ENCODE measurements around the gene ENG. TPM values are rescaled to one million over a fixed set of nuclear protein-coding genes. Genes with fewer than 3 reads are reported as not detected.

The ENG gene
- total and polyA plus RNA-seq, 10 donors = 29.2 to 334 (median 222) TPM

GRCh38 chr9:127816362-127816725 is 38.1 kb downstream of the ENG start:
- Histone ChIP-seq H3K9me3 (no peaks in the 10 kb centered on the region), H3K36me3 (peaks cover 0 to 100% (median 92%) of the 10 kb centered on the region in 6 donors), H3K4me1 (peaks cover 0 to 55% (median 27%) of the 10 kb centered on the region in 6 donors), H3K4me3 (no peak overlapping the region), H3K27ac (peak overlapping the region in 5 of 8 donors; percentile 14 to 53 (median 36)), H3K27me3 (replicated peaks in 1 of 7) (no peaks in the 10 kb centered on the region)
- TF ChIP-seq POLR2AphosphoS5 (IDR thresholded peaks at IDR 0.05) (no peak), POLR2A (IDR thresholded peaks at IDR 0.05) (no peak)
- intact Hi-C loops (cut with DNase I; ENCODE audit: low total_unique reads) = no loop called here
- WGBS, 5 donors = 66 to 85% (median 81%) methylated on average over 3 of the region's 3 CpGs
- DNase-seq = no peak

DNA sequence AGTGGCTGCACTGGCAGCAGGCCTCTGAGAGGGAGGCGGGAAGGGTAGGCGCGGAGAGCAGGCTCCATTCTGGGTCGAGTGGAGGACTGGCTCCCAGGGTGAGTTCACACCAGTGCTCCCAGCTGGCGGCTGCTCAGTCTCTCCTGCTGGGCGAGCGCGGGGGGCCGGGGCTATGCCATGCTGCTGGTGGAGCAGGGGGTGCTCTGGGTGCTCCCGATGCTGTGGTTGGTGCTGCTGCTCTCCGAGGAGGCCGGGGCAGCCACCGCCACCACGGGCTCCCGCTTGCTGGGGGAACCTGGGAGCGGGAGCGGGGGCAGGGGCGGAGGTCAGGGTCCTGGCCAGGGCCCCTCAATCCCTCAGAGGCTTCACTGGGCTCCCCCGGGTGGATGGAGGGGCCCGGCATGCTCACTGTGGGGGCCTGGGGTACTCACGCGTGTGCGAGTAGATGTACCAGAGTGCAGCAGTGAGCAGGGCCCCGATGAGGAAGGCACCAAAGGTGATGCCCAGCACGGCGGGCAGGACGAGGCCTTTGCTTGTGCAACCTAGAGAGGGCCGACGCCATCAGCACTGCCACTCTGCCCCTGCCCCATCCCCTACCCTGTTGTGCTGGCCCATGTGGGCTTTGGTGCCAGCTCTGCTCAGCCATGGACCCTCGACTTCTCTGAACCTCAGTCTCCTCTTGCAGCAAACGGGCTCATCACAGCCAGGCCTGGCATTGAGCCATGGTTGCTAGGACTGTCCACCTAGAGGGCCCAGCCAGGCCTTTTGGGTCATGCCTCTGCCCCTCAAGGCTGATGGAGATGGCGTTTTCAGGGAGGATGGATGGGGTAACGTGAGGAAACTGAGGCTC is 38.7 kb downstream of the ENG start:
- Histone ChIP-seq H3K4me1 (peaks cover 0 to 55% (median 27%) of the 10 kb centered on the region in 6 donors), H3K36me3 (peaks cover 0 to 100% (median 87%) of the 10 kb centered on the region in 6 donors), H3K27ac (peak overlapping the region in 4 of 8 donors; percentile 14 to 53 (median 34)), H3K4me3 (no peak overlapping the region), H3K27me3 (replicated peaks in 1 of 7) (no peaks in the 10 kb centered on the region), H3K9me3 (no peaks in the 10 kb centered on the region)
- WGBS, 5 donors = 83 to 93% (median 88%) methylated on average over 18 to 33 of the region's 33 CpGs
- DNase-seq = no peak
- intact Hi-C loops (cut with DNase I; ENCODE audit: low total_unique reads) = no loop called here
- TF ChIP-seq POLR2AphosphoS5 (IDR thresholded peaks at IDR 0.05) (peak in 2 of 3 donors; percentile 30 to 69), POLR2A (IDR thresholded peaks at IDR 0.05) (no peak)

GRCh38 chr9:127814619-127815511 is 39.6 kb downstream of the ENG start:
- Histone ChIP-seq H3K4me3 (no peak overlapping the region), H3K9me3 (no peaks in the 10 kb centered on the region), H3K27ac (peak overlapping the region in 5 of 8 donors; percentile 15 to 53 (median 22)), H3K4me1 (peaks cover 0 to 61% (median 28%) of the 10 kb centered on the region in 6 donors), H3K36me3 (peaks cover 0 to 100% (median 86%) of the 10 kb centered on the region in 6 donors), H3K27me3 (replicated peaks in 1 of 7) (no peaks in the 10 kb centered on the region)
- intact Hi-C loops (cut with DNase I; ENCODE audit: low total_unique reads) = no loop called here
- no peak for DNase-seq
- TF ChIP-seq, protein P1, sequence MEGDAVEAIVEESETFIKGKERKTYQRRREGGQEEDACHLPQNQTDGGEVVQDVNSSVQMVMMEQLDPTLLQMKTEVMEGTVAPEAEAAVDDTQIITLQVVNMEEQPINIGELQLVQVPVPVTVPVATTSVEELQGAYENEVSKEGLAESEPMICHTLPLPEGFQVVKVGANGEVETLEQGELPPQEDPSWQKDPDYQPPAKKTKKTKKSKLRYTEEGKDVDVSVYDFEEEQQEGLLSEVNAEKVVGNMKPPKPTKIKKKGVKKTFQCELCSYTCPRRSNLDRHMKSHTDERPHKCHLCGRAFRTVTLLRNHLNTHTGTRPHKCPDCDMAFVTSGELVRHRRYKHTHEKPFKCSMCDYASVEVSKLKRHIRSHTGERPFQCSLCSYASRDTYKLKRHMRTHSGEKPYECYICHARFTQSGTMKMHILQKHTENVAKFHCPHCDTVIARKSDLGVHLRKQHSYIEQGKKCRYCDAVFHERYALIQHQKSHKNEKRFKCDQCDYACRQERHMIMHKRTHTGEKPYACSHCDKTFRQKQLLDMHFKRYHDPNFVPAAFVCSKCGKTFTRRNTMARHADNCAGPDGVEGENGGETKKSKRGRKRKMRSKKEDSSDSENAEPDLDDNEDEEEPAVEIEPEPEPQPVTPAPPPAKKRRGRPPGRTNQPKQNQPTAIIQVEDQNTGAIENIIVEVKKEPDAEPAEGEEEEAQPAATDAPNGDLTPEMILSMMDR (IDR thresholded peaks at IDR 0.05 in 8 of 11, conservative IDR thresholded peaks at IDR 0.05 in 3 of 11) = no peak
- peak in 2 of 3 donors; percentile 9 to 64 for TF ChIP-seq POLR2AphosphoS5 (IDR thresholded peaks at IDR 0.05)
- WGBS, 5 donors = 78 to 91% (median 87%) methylated on average over 9 to 11 of the region's 11 CpGs

- Histone ChIP-seq H3K9me3 (no peaks in the 10 kb centered on the region), H3K4me1 (peaks cover 0 to 63% (median 27%) of the 10 kb centered on the region in 6 donors), H3K27ac (peak overlapping the region in 5 of 8 donors; percentile 14 to 53 (median 31)), H3K36me3 (peaks cover 0 to 100% (median 77%) of the 10 kb centered on the region in 6 donors), H3K4me3 (no peak overlapping the region), H3K27me3 (replicated peaks in 1 of 7) (no peaks in the 10 kb centered on the region)
- peak; percentile 54 to 73 (median 70) for TF ChIP-seq POLR2AphosphoS5 (IDR thresholded peaks at IDR 0.05)
- no peak for TF ChIP-seq POLR2A (IDR thresholded peaks at IDR 0.05)
- intact Hi-C loops (cut with DNase I; ENCODE audit: low total_unique reads) = no loop called here
- 69 to 86% (median 77%) methylated on average over 7 to 9 of the region's 9 CpGs for WGBS, 5 donors
- no peak for DNase-seq
Measured at GRCh38 chr9:127813686-127814226, 40.7 kb downstream of the ENG start.

DNA sequence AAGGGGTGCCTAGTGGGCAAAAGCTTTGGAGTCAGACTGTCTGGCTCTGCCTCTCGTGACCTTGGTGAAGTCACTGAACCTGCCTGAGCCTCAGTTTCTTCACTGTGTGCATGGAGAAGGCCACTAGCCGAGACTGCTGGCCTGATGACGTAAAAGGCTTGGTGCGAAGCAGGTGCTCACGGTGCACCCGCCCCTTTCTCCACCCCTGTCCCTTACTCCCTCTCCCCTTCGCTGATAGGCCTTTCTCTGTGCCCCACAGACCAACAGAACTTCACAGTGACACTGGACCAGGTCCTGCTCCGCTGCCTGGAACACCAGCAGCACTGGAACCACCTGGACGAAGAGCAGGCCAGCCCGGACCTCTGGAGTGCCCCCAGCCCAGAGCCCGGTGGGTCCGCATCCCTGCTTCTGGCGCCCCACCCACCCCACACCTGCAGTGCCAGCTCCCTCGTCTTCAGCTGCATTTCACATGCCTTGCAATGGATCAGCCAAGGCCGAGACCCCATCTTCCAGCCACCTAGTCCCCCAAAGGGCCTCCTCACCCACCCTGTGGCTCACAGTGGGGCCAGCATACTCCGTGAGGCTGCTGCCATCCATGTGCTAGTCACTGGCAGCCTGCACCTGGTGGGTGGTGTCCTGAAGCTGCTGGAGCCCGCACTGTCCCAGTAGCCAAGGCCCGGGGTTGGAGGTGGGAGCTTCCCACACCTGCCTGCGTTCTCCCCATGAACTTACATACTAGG is 41.4 kb downstream of the ENG start:
- TF ChIP-seq, protein P1 (IDR thresholded peaks at IDR 0.05 in 8 of 11, conservative IDR thresholded peaks at IDR 0.05 in 3 of 11) = no peak
- peak in 2 of 3 donors; percentile 59 to 80 for TF ChIP-seq POLR2AphosphoS5 (IDR thresholded peaks at IDR 0.05)
- WGBS, 5 donors = 90 to 95% (median 93%) methylated on average over 14 to 19 of the region's 19 CpGs
- no peak for DNase-seq
- no peak overlapping the region for H3K4me3 ChIP-seq
- H3K9me3 ChIP-seq = no peaks in the 10 kb centered on the region
- peaks cover 0 to 63% (median 24%) of the 10 kb centered on the region in 6 donors for H3K4me1 ChIP-seq
- peaks cover 0 to 100% (median 79%) of the 10 kb centered on the region in 6 donors for H3K36me3 ChIP-seq
- H3K27ac ChIP-seq = peak overlapping the region in 4 of 8 donors; percentile 14 to 53 (median 28)
- intact Hi-C loops (cut with DNase I; ENCODE audit: low total_unique reads) = no loop called here
- no peaks in the 10 kb centered on the region for H3K27me3 ChIP-seq (replicated peaks in 1 of 7)
